HT1080 (cell line): ENCODE results near the gene UQCRHL. TPM values are rescaled to one million over a fixed set of nuclear protein-coding genes. Genes with fewer than 3 reads are reported as not detected.

Source experiments
- DNase-seq: peaks from one replicate; pipeline ENCODE4 v3.0.0-alpha.2; 2015; ENCODE audit warnings: low read depth
- total RNA-seq: library from RNA; depleted of rRNA; stranded (reverse); fragments of >200 nt; shearing (Covaris generic); gene quantifications from 2 replicates; pipeline ENCODE4 v1.2.3, GENCODE V29; 2014; rRNA removed

The UQCRHL gene
- total RNA-seq, 1 experiment from 2014 or later: 12.4 TPM

DNA sequence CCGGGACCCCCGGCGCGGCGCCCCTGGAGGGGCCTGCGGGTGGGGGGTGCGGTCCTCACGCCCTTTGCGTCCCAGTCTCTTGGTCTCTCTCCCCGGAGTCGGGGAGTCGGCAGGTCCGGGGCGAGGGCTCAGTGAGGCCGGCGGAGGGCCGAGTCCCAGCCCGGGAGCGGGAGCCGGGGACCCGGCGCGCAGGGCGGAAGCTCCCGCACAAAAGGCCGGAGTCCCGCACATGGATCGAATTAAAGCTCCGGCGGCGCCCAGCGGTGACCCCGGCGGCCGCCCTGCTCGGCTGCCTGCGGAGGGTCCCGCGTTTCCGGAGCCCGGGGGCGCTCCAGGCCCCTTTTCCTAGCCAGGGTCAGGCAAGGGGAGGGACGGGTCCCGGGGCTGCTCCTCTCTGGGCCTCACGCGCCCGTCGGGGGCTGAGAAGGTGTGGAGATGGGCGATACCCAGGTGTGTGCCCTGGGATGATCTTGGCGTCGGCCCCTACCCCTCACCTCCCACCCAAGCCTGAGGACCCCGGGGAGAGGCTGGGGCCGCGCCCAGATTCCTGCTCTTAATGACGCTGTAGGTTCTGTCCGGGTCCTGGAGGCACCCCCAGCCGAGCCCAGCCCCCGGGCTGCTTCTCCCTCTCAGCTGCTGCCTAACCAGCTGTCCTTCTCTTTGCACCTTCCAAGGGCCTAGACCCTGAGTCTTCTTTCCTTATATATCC lies 48.3 kb downstream of the UQCRHL start:
- no peak for DNase-seq

DNA sequence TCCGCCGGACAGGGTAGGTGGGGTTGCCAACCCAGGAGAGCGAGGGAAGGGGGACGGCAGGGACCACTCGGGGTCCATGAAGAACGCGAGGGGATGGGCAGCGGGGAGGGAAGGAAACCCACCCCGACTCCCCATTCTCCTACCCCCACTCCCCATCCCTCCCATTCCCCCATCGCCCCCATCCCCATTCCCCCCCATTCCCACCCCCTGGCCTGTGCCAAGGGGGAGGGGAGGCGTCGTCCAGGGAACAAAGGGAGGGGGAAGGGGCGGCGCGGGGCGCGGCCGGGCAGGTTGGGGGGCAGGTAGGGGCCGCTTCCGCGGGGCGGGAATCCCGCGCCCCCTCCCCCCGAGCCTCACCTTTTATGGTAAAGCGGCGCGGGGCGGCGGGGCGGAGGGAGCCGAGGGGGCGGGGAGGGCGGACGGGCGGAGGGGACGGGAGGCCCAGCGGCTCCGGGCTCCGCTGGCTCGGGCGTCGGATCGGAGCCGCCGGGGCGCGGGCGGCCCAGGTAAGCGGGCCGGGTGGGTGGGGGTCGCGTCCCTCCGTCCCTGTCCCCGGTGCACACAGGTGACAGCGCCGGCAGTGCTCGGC lies 49.0 kb downstream of the UQCRHL start, which contains the start of gene FBLIM1:
FBLIM1 (plus strand) TSS at position 453 of the 589 bp plus-strand sequence. CDS start 6,189 bp downstream, outside the sequence.
- no peak for DNase-seq

DNA sequence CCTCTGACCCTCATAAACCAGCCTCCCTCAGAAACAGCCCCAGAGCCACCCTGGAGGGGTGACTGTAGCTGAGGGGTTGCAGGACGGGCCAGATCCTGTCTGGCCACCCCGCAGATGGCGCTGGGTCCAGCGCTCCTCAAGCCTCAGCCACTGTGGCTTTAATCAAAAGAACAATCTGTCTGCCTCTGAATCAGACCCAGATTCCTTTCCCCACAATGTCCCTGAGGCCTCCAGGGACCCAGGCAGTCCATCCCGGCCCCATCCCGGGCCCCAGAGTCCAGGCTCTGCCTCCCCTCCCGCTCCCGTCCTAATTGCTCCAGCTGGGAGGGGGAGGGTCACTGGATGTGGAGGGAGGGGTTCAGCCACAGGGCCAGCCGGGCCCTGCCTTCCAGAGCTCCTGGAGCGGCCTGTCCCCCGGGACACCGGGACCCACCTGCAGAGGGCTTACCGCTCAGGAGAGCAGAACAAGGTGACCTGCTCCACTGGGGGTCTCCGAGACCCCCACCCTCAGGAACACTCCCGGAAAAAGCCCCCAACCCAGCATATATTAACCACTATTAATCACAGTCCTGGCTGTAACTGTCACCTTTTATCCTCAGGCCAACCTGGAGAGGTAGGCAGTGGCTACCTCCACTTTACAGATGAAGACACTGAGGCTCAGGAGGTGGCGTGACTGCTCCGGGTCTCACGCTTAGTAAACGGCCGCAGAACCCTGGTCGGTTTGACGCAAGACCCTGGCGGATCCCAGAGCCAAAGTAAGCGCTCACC lies 49.7 kb downstream of the UQCRHL start:
- DNase-seq: no peak

Other genes with a start within 250 kb of the UQCRHL start
- not detected in 2 replicates for gene AGMAT, start 222.6 kb downstream of the UQCRHL start, total RNA-seq
- gene DDI2, start 190.2 kb downstream of the UQCRHL start, total RNA-seq: 12.4 and 13.8 TPM in 2 replicates
- gene PLEKHM2, start 123.3 kb downstream of the UQCRHL start, total RNA-seq: 44.4 and 45.2 TPM in 2 replicates
- gene SLC25A34, start 71.4 kb downstream of the UQCRHL start, total RNA-seq: 0.07 and 0.16 TPM in 2 replicates
- gene TMEM82, start 65.2 kb downstream of the UQCRHL start, total RNA-seq: not detected in 2 replicates
- gene FBLIM1, start 48.9 kb downstream of the UQCRHL start, total RNA-seq: 80.6 and 82.6 TPM in 2 replicates
- gene SPEN, start 40.1 kb upstream of the UQCRHL start, total RNA-seq: 13.7 and 15.3 TPM in 2 replicates
- 40.0 and 52.2 TPM in 2 replicates for gene ZBTB17, start 168.5 kb upstream of the UQCRHL start, total RNA-seq
- gene SRARP, start 196.6 kb upstream of the UQCRHL start, total RNA-seq: not detected in 2 replicates
- gene HSPB7, start 210.4 kb upstream of the UQCRHL start, total RNA-seq: not detected in 2 replicates
- not detected in 2 replicates for gene CLCNKA, start 214.4 kb upstream of the UQCRHL start, total RNA-seq
- gene CLCNKB, start 236.1 kb upstream of the UQCRHL start, total RNA-seq: not detected in 2 replicates